HepG2 (cell line): ENCODE measurements around the gene GINM1. TPM values are rescaled to one million over a fixed set of nuclear protein-coding genes. Genes with fewer than 3 reads are reported as not detected.
A peak's percentile ranks its signal among the peaks of the same experiment; 100 is the strongest.

Source experiments
- DR1 ChIP-seq: sonication (generic); formaldehyde crosslinking; IDR thresholded peaks from 2 replicates; pipeline ENCODE4 v1.8.0; 2021; ENCODE audit warnings: mild to moderate bottlenecking, missing genetic modification reagents, inconsistent platforms
- MED13 ChIP-seq: sonication (generic); formaldehyde crosslinking; IDR thresholded peaks from 2 replicates; pipeline ENCODE4 v1.5.0; 2020; ENCODE audit warnings: missing genetic modification reagents
- MIER3 ChIP-seq: IDR thresholded peaks from 2 replicates; pipeline ENCODE4 v1.6.1; 2016; ENCODE audit warnings: missing compliant biosample characterization, borderline replicate concordance
- NCOA2 ChIP-seq: sonication (generic); formaldehyde crosslinking; IDR thresholded peaks from 2 replicates; pipeline ENCODE4 v1.8.0; 2022; ENCODE audit warnings: inconsistent platforms
- NR2F2 ChIP-seq: IDR thresholded peaks from 2 replicates; pipeline ENCODE4 v1.6.1; 2012; ENCODE audit warnings: low read depth, inconsistent platforms, borderline replicate concordance
- PAWR ChIP-seq: sonication (generic); formaldehyde crosslinking; IDR thresholded peaks from 2 replicates; pipeline ENCODE4 v1.4.0; 2020; ENCODE audit warnings: missing genetic modification reagents, mild to moderate bottlenecking, borderline replicate concordance
- RBM39 ChIP-seq: fragments of 200-400 bp; formaldehyde crosslinking; IDR thresholded peaks from one replicate; pipeline ENCODE4 v1.6.1; 2018; ENCODE audit warnings: antibody characterized with exemption, mild to moderate bottlenecking, low read depth, low read length; ENCODE audit not compliant: poor library complexity, severe bottlenecking
- SCMH1 ChIP-seq: sonication (generic); formaldehyde crosslinking; IDR thresholded peaks from 2 replicates; pipeline ENCODE4 v1.9.0; 2021; ENCODE audit warnings: missing genetic modification reagents, mild to moderate bottlenecking, borderline replicate concordance
- ZNF3 ChIP-seq: IDR thresholded peaks from 2 replicates; pipeline ENCODE4 v1.7.0; 2017; ENCODE audit warnings: inconsistent platforms
- ZNF34 ChIP-seq: sonication (generic); formaldehyde crosslinking; IDR thresholded peaks from 2 replicates; pipeline ENCODE4 v1.4.0; 2020; ENCODE audit warnings: mild to moderate bottlenecking, missing genetic modification reagents, borderline replicate concordance
- ZNF577 ChIP-seq: sonication (generic); formaldehyde crosslinking; IDR thresholded peaks from 2 replicates; pipeline ENCODE4 v1.4.0; 2020; ENCODE audit warnings: mild to moderate bottlenecking, low read depth, missing genetic modification reagents, borderline replicate concordance
- ZNF616 ChIP-seq: sonication (generic); formaldehyde crosslinking; IDR thresholded peaks from 2 replicates; pipeline ENCODE4 v1.5.0; 2020; ENCODE audit warnings: low read depth, mild to moderate bottlenecking, missing genetic modification reagents
- ZNF841 ChIP-seq: sonication (generic); formaldehyde crosslinking; IDR thresholded peaks from 2 replicates; pipeline ENCODE4 v1.8.1; 2023; ENCODE audit warnings: missing genetic modification reagents, borderline replicate concordance
- polyA plus RNA-seq, 8 experiments: library from polyadenylated mRNA; depleted of rRNA in 3 of 8; stranded (reverse) in 7 of 8; unstranded in 1 of 8; fragments of >200 nt; fragmentation: Illumina TruSeq in 4 of 8; extraction: Trizol in 4 of 8; gene quantifications; 2 replicates each; pipeline versions ENCODE4 v1.2.1 to v1.2.3, GENCODE V29; 2011 to 2016; ENCODE audit warnings: low read depth in 4 of 8, missing spikeins in 1 of 8, mixed read lengths in 1 of 8; ENCODE audit not compliant: insufficient read depth in 1 of 8
- total RNA-seq, 5 experiments: library from RNA; depleted of rRNA; stranded (reverse); fragments of >200 nt; fragmentation: Illumina TruSeq; extraction: Trizol; gene quantifications; 2 replicates each; pipeline ENCODE4 v1.2.3, GENCODE V29; 2016; ENCODE audit warnings: low read depth in 1 of 5
- TF ChIP-seq, protein P1 (sequence below): sonication (generic); formaldehyde crosslinking; IDR thresholded peaks from 2 replicates; pipeline ENCODE4 v1.8.0; 2022; ENCODE audit warnings: missing genetic modification reagents, mild to moderate bottlenecking, inconsistent platforms, borderline replicate concordance
- TF ChIP-seq, protein P2 (sequence below): sonication (generic); formaldehyde crosslinking; IDR thresholded peaks from 2 replicates; pipeline ENCODE4 v1.5.0; 2020; ENCODE audit warnings: mild to moderate bottlenecking, missing genetic modification reagents
- TF ChIP-seq, protein P3 (sequence below): sonication (generic); formaldehyde crosslinking; IDR thresholded peaks from 2 replicates; pipeline ENCODE4 v1.9.0; 2022; ENCODE audit warnings: missing genetic modification reagents, mild to moderate bottlenecking, borderline replicate concordance
- TF ChIP-seq, protein P4 (sequence below): sonication (generic); formaldehyde crosslinking; IDR thresholded peaks from 2 replicates; pipeline ENCODE4 v1.5.1; 2020; ENCODE audit warnings: mild to moderate bottlenecking, missing genetic modification reagents, borderline replicate concordance

Gene GINM1
- total and polyA plus RNA-seq, 2 of the 13 experiments (the other 11 are each of a cell fraction or from before 2014, with no cell fraction given) = 19.4 to 27.5 TPM

DNA sequence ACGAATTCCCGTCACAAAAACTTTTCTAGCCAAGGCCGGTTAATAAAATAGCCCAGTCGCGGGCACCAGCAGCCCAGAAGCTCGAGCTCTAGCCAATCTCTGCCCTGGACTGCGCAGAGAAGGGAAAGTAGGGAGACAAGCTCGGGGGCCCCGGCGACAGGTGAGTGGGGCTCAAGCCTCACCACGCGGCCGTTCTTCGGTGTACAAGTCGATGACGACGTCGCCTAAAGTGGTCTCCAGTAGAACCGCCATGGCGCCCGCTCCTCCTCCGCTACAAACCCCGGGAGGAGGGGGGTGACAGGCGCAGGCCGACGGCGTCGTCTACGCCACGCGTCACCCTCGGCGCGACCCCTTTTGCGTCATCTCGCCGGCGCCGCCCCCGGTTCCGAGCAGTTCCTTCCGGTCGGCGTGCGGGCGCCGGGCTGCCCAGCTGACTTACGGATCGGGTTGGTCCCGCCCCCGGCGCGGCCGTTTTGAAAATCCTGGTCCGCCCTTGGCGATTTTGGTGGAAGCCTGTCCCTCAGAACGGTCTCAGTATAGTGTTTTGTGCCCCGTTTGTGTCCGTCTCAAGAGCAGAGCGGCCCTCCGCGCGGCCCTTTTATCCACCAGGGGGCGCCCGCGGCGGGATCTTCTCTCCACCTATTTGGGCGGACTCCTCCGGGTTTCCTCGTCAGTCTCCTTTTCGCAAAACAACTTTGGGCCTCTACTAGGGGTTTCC lies 20.3 kb upstream of the GINM1 start, which contains the start of gene PPIL4 (continued):
- TF ChIP-seq SCMH1 = no peak
- peak; percentile 80 for TF ChIP-seq ZNF34
- TF ChIP-seq, protein P1, sequence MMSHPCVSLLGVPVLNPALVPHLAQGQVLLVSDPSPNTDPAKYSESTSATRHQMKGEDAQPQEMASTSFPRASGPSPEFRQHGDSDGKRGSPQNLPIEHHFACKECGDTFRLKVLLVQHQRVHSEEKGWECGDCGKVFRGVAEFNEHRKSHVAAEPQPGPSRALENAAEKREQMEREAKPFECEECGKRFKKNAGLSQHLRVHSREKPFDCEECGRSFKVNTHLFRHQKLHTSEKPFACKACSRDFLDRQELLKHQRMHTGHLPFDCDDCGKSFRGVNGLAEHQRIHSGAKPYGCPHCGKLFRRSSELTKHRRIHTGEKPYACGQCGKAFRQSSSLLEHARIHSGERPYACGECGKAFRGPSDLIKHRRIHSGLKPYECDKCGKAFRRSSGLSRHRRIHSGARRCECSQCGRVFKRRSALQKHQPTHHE (CRISPR knock-in tag) = peak; percentile 84; the same call in 1 of the 2 replicates
- TF ChIP-seq ZNF841 = peak; percentile 81; the same call in 1 of the 2 replicates
- TF ChIP-seq PAWR (CRISPR knock-in tag) = no peak; the same call in 1 of the 2 replicates
- no peak for TF ChIP-seq ZNF577
- TF ChIP-seq NCOA2 (CRISPR knock-in tag) = 0 out of 2 replicates have a peak, but pooled peaks have one; percentile 53
- TF ChIP-seq, protein P2, sequence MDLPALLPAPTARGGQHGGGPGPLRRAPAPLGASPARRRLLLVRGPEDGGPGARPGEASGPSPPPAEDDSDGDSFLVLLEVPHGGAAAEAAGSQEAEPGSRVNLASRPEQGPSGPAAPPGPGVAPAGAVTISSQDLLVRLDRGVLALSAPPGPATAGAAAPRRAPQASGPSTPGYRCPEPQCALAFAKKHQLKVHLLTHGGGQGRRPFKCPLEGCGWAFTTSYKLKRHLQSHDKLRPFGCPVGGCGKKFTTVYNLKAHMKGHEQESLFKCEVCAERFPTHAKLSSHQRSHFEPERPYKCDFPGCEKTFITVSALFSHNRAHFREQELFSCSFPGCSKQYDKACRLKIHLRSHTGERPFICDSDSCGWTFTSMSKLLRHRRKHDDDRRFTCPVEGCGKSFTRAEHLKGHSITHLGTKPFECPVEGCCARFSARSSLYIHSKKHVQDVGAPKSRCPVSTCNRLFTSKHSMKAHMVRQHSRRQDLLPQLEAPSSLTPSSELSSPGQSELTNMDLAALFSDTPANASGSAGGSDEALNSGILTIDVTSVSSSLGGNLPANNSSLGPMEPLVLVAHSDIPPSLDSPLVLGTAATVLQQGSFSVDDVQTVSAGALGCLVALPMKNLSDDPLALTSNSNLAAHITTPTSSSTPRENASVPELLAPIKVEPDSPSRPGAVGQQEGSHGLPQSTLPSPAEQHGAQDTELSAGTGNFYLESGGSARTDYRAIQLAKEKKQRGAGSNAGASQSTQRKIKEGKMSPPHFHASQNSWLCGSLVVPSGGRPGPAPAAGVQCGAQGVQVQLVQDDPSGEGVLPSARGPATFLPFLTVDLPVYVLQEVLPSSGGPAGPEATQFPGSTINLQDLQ (CRISPR knock-in tag) = peak; percentile 25; the same call in 1 of the 2 replicates
- peak; percentile 70; the same call in 1 of the 2 replicates for TF ChIP-seq DR1
- peak; percentile 94 for TF ChIP-seq RBM39
- TF ChIP-seq MIER3 (CRISPR knock-in tag) = peak; percentile 76; the same call in 1 of the 2 replicates
- no peak for TF ChIP-seq ZNF3 (CRISPR knock-in tag)
- TF ChIP-seq, protein P3, sequence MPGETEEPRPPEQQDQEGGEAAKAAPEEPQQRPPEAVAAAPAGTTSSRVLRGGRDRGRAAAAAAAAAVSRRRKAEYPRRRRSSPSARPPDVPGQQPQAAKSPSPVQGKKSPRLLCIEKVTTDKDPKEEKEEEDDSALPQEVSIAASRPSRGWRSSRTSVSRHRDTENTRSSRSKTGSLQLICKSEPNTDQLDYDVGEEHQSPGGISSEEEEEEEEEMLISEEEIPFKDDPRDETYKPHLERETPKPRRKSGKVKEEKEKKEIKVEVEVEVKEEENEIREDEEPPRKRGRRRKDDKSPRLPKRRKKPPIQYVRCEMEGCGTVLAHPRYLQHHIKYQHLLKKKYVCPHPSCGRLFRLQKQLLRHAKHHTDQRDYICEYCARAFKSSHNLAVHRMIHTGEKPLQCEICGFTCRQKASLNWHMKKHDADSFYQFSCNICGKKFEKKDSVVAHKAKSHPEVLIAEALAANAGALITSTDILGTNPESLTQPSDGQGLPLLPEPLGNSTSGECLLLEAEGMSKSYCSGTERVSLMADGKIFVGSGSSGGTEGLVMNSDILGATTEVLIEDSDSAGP = peak; percentile 91; the same call in 1 of the 2 replicates
- TF ChIP-seq, protein P4, sequence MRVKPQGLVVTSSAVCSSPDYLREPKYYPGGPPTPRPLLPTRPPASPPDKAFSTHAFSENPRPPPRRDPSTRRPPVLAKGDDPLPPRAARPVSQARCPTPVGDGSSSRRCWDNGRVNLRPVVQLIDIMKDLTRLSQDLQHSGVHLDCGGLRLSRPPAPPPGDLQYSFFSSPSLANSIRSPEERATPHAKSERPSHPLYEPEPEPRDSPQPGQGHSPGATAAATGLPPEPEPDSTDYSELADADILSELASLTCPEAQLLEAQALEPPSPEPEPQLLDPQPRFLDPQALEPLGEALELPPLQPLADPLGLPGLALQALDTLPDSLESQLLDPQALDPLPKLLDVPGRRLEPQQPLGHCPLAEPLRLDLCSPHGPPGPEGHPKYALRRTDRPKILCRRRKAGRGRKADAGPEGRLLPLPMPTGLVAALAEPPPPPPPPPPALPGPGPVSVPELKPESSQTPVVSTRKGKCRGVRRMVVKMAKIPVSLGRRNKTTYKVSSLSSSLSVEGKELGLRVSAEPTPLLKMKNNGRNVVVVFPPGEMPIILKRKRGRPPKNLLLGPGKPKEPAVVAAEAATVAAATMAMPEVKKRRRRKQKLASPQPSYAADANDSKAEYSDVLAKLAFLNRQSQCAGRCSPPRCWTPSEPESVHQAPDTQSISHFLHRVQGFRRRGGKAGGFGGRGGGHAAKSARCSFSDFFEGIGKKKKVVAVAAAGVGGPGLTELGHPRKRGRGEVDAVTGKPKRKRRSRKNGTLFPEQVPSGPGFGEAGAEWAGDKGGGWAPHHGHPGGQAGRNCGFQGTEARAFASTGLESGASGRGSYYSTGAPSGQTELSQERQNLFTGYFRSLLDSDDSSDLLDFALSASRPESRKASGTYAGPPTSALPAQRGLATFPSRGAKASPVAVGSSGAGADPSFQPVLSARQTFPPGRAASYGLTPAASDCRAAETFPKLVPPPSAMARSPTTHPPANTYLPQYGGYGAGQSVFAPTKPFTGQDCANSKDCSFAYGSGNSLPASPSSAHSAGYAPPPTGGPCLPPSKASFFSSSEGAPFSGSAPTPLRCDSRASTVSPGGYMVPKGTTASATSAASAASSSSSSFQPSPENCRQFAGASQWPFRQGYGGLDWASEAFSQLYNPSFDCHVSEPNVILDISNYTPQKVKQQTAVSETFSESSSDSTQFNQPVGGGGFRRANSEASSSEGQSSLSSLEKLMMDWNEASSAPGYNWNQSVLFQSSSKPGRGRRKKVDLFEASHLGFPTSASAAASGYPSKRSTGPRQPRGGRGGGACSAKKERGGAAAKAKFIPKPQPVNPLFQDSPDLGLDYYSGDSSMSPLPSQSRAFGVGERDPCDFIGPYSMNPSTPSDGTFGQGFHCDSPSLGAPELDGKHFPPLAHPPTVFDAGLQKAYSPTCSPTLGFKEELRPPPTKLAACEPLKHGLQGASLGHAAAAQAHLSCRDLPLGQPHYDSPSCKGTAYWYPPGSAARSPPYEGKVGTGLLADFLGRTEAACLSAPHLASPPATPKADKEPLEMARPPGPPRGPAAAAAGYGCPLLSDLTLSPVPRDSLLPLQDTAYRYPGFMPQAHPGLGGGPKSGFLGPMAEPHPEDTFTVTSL (CRISPR knock-in tag) = peak; percentile 53; the same call in 1 of the 2 replicates
- TF ChIP-seq NR2F2 = no peak; the same call in 1 of the 2 replicates
- no peak for TF ChIP-seq ZNF616 (CRISPR knock-in tag)
- peak; percentile 49 for TF ChIP-seq MED13
